ENCODE data around the gene KAT5. TPM values are rescaled to one million over a fixed set of nuclear protein-coding genes. Genes with fewer than 3 reads are reported as not detected.
A peak's percentile ranks its signal among the peaks of the same experiment; 100 is the strongest.

Gene KAT5
- 10 to 100 TPM; 68.9 to 96.0 (median 85.7) TPM for total RNA-seq

DNA sequence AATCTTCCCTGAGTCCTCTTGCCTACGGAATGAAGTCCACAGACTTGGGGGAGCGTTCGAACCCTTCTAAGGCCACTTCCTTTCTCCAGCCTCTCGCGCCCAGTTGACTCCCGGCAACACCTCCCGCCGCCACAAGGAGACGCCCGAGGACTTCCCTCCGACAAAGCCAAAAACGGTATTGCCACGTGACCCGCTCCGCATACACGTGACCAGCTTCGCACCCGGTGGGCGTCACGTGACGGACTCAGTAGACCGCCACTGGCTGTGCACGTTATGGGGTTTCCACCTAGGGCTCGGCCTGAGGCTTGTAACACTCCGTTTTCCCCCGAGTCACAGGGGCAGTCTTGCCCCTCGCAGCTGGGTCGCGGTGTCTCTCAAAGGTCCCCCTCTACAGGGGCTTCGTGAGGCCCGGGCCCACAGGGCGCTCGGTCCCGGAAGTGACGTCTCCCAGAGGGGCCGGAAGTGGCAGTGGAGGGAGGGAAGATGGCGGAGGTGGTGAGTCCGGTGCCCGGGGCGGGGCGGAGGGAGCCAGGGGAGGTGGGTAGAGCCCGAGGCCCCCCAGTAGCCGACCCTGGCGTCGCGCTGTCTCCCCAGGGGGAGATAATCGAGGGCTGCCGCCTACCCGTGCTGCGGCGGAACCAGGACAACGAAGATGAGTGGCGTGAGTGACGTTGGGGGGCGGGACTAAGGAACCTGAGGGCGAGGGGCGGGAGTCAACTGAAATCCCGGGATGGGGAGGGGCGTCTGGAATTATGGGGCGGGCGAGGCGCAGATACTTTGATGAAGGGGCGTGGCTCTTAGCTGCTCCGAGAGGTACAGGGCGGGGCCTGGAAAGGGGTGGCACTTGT lies at the start of gene KAT5:
Gene KAT5 (plus strand): TSS at position 468 of the 848 bp plus-strand sequence. CDS start 16 bp downstream, at position 484.
- peak in 1 of 2 donors; percentile 74 for TF ChIP-seq POLR2A (IDR thresholded peaks at IDR 0.05)
- TF ChIP-seq, protein P1, sequence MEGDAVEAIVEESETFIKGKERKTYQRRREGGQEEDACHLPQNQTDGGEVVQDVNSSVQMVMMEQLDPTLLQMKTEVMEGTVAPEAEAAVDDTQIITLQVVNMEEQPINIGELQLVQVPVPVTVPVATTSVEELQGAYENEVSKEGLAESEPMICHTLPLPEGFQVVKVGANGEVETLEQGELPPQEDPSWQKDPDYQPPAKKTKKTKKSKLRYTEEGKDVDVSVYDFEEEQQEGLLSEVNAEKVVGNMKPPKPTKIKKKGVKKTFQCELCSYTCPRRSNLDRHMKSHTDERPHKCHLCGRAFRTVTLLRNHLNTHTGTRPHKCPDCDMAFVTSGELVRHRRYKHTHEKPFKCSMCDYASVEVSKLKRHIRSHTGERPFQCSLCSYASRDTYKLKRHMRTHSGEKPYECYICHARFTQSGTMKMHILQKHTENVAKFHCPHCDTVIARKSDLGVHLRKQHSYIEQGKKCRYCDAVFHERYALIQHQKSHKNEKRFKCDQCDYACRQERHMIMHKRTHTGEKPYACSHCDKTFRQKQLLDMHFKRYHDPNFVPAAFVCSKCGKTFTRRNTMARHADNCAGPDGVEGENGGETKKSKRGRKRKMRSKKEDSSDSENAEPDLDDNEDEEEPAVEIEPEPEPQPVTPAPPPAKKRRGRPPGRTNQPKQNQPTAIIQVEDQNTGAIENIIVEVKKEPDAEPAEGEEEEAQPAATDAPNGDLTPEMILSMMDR (IDR thresholded peaks at IDR 0.05) = peak in 2 of 3 donors; percentile 95 to 100
- peak within 1 kb of the TSS; percentile 52 for H3K4me3 ChIP-seq (ENCODE audit: low read depth, poor library complexity, severe bottlenecking)
- peak; percentile 99 to 100 for DNase-seq (ENCODE audit: low spot score in 2 of 2)
- WGBS, 2 donors = 0% methylated on average over 61 to 65 of the region's 65 CpGs
- intact Hi-C loops (cut with DNase I; ENCODE audit: low total_unique reads) = loop anchor here (10.0 kb wide), 1 partner anchor 63 kb away; no protein-coding TSS in a partner anchor

DNA sequence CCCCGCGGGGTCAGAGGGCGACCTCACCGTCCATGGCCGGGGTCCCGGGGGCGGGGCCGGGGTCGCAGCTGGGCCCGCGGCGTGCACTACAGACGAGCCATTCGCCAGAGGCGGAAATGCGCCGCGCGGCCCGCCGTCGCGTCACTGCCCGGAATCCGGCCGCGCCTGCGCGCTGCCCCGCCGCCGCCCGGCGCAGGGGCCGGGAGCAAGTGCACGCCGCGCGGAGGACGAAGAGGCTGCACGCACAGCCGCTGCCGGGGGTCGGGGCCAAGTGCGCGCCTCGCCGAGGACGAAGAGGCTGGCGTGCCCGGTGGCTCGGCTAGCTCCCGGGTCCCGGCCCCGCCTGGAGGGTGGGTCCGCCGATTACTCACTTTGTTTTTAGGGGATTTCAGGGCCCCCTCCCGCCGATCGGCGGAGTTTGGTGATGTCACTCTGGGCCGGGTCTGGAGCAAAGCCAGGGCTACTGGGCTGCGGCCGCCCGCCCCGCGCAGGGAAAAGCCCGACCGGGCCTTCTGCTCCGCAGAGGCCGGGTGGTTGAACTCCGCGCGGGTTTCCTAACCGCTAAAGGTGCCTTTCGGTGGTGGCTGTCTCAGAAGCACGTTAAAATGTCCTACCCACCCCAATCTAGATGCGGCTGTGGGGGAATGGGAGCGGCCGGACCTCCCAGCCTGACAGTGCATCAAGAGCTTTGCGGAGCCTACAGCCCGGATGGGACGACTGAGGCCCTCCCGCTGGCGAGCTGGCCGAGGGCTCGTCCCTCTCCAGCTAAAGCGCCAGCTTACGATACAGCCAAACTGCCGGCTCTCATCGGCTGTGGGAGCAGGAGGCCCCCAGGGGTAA lies 49.0 kb upstream of the KAT5 start, which contains the start of gene RELA:
Gene RELA (minus strand): TSS at position 118 of the 840 bp plus-strand sequence. CDS start 84 bp downstream, at position 34.
- TF ChIP-seq POLR2A (IDR thresholded peaks at IDR 0.05) = peak in 1 of 2 donors; percentile 36
- TF ChIP-seq, protein P1 (IDR thresholded peaks at IDR 0.05) = no peak
- intact Hi-C loops (cut with DNase I; ENCODE audit: low total_unique reads) = no loop called here
- peak; percentile 93 to 99 for DNase-seq (ENCODE audit: low spot score in 2 of 2)
- 0 to 1% methylated on average over 30 to 81 of the region's 91 CpGs for WGBS, 2 donors
- H3K4me3 ChIP-seq (ENCODE audit: low read depth, poor library complexity, severe bottlenecking) = peak within 1 kb of the TSS; percentile 65

DNA sequence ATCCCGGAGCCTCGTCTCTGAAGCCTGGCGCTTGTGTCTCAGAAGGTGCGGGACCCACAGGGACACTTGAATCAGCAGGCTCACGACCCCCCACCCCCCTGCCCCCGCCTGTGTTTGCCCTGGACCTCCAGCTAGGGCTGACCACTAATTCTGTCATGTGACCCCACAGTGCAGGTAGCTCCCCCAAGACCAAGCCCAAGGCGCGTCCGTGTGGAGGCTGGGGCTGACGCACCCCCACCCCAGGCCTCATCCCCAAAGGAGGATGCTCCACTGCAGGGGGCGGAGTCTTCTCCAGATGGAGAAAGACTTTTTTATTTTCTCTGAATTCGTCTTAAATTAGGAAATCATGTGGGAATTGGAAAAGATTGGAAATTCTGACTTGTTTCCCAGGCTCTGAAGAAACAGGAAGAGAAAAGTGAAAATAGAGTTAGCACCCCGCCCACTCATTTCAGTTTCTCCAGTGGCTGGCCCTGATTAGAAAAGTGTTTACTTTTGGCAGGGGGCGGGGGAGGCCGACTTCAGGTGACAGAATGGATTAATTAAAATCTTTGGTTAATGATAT lies 48.3 kb upstream of the KAT5 start:
- intact Hi-C loops (cut with DNase I; ENCODE audit: low total_unique reads) = no loop called here
- 0 to 1% methylated on average over 15 of the region's 15 CpGs for WGBS, 2 donors
- DNase-seq (ENCODE audit: low spot score in 2 of 2) = peak; percentile 62 to 94
- peak overlapping the region; percentile 51 for H3K4me3 ChIP-seq (ENCODE audit: low read depth, poor library complexity, severe bottlenecking)
- TF ChIP-seq, protein P1 (IDR thresholded peaks at IDR 0.05) = no peak
- no peak for TF ChIP-seq POLR2A (IDR thresholded peaks at IDR 0.05)

DNA sequence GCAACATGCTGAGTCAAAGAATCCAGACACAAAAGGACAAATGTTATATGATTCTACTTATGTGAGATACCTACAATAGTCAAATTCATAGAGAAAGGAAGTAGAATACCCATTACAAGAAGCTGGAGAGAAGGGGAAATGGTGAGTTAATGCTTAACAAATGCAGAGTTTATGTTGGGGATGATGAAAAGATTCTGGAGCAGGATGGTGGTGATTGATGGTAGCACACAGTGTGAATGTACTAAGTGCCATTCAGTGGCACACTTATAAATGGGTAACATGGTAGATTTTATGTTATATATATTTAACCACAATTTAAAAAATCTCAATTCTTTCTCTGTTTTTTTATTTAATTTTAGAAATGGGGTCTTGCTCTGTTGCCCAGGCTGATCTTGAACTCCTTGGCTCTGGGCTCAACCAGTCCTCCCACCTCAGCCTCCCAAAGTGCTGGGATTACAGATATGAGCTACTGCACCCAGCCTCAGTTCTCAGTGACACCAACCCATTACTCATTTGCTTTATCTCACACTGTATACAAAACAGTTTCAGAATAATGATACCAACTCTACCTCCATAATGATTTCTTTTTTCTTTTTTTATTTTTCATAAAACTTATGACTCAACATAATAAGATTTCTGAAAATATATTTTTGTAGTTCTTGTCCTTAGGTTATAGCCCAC lies 39.7 kb upstream of the KAT5 start:
- no peak overlapping the region for H3K4me3 ChIP-seq (ENCODE audit: low read depth, poor library complexity, severe bottlenecking)
- DNase-seq (ENCODE audit: low spot score in 2 of 2) = no peak
- intact Hi-C loops (cut with DNase I; ENCODE audit: low total_unique reads) = no loop called here
- TF ChIP-seq, protein P1 (IDR thresholded peaks at IDR 0.05) = no peak
- TF ChIP-seq POLR2A (IDR thresholded peaks at IDR 0.05) = no peak

DNA sequence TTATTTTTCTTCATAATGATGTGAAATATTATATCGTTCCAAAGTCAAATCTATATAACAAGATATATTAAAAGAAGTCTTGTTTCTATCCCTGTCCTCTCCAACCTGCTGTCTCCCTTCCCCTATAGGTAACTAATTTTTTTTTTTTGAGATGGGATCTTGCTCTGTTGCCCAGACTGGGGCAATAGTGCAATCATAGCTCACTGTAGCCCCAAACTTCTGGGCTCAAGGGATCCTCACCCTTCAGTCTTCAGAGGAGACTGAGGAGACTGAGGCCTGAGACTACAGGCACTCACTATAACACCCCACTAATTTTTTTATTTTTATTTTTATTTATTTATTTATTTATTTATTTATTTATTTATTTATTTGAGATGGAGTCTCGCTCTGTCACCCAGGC lies 39.1 kb upstream of the KAT5 start:
- no peak overlapping the region for H3K4me3 ChIP-seq (ENCODE audit: low read depth, poor library complexity, severe bottlenecking)
- TF ChIP-seq, protein P1 (IDR thresholded peaks at IDR 0.05) = no peak
- TF ChIP-seq POLR2A (IDR thresholded peaks at IDR 0.05) = no peak
- intact Hi-C loops (cut with DNase I; ENCODE audit: low total_unique reads) = no loop called here
- no peak for DNase-seq (ENCODE audit: low spot score in 2 of 2)
- 92 to 94% methylated on average over 2 of the region's 2 CpGs for WGBS, 2 donors
